ENCODE measurements around the gene ZRANB3.

DNA sequence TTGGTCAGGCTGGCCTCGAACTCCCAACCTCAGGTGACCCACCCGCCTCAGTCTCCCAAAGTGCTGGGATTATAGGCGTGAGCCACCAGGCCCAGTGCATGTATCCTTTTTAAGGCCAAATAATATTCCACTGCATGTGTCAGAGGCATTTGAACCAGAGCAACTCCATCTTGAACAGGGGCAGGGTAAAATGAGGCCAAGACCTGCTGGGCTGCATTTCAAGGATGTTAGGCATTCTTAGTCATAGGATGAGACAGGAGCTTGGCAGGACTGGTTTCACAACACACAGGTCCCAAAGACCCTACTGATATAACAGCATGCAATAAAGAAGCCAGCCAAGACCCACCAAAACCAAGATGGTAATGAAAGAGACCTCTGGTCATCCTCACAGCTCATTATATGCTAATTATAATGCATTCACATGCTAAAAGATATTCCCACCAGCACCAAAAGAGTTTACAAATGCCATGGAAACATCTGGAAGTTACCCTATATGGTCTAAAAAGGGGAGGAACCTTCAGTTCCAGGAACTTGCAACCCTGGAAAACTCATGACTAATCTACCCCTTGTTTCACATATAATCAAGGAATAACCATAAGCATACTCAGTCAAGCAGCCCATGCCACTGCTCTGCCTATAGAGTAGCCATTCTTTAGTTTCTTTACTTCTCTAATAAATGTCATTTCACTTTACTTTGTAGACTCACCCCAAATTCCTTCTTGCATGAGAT is 274.3 kb downstream of the ZRANB3 start:
- no peak for TF ChIP-seq EP300 (IDR thresholded peaks at IDR 0.05)
- TF ChIP-seq, protein P1, sequence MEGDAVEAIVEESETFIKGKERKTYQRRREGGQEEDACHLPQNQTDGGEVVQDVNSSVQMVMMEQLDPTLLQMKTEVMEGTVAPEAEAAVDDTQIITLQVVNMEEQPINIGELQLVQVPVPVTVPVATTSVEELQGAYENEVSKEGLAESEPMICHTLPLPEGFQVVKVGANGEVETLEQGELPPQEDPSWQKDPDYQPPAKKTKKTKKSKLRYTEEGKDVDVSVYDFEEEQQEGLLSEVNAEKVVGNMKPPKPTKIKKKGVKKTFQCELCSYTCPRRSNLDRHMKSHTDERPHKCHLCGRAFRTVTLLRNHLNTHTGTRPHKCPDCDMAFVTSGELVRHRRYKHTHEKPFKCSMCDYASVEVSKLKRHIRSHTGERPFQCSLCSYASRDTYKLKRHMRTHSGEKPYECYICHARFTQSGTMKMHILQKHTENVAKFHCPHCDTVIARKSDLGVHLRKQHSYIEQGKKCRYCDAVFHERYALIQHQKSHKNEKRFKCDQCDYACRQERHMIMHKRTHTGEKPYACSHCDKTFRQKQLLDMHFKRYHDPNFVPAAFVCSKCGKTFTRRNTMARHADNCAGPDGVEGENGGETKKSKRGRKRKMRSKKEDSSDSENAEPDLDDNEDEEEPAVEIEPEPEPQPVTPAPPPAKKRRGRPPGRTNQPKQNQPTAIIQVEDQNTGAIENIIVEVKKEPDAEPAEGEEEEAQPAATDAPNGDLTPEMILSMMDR (IDR thresholded peaks at IDR 0.05), result no peak

Measured in suprapubic skin (tissue), 3 donors.